Adrenal gland (tissue), 5 donors: Measurements from ENCODE around the gene CENPU.

Source experiments
- POLR2A ChIP-seq, 2 donors: fragments of 450-650 bp; IDR thresholded peaks; one replicate each; pipeline ENCODE4 v1.6.1; 2017; ENCODE audit warnings: antibody characterized with exemption in 2 of 2, mild to moderate bottlenecking in 2 of 2, moderate library complexity in 1 of 2
- TF ChIP-seq, protein P1 (sequence below), 6 experiments: fragments of 450-650 bp in 4 of 6; fragments of 200-600 bp in 2 of 6; sonication (generic) in 1 of 6; IDR thresholded peaks; 1 replicate in 5 of 6; 2 replicates in 1 of 6; pipeline versions ENCODE4 v1.5.1 to v1.8.0; 2016 to 2021; ENCODE audit warnings: antibody characterized with exemption in 6 of 6, mild to moderate bottlenecking in 2 of 6, moderate library complexity in 1 of 6
- donor health status: DM: no; HTN: no; CAD: no.

DNA sequence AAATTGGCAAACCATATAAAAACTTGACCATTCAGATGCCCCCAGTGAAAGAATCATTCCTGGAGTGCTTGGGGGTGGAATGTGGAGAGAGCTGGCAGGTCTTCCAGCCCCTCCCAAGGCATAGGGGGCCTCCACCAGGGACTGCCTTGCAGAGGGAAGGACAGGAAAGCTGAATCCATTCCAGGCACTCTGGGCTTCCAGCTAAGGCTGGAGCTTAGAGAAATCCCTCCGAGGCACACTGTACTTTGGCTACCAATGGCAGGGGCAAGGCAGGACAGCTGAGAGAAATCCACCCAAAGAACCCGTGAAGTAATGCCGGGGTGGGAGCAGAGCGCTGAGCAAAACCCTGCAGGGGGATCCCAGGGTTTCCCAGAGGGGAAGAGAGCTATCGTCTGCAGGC lies 4.0 kb downstream of the CENPU start:
- TF ChIP-seq, protein P1, sequence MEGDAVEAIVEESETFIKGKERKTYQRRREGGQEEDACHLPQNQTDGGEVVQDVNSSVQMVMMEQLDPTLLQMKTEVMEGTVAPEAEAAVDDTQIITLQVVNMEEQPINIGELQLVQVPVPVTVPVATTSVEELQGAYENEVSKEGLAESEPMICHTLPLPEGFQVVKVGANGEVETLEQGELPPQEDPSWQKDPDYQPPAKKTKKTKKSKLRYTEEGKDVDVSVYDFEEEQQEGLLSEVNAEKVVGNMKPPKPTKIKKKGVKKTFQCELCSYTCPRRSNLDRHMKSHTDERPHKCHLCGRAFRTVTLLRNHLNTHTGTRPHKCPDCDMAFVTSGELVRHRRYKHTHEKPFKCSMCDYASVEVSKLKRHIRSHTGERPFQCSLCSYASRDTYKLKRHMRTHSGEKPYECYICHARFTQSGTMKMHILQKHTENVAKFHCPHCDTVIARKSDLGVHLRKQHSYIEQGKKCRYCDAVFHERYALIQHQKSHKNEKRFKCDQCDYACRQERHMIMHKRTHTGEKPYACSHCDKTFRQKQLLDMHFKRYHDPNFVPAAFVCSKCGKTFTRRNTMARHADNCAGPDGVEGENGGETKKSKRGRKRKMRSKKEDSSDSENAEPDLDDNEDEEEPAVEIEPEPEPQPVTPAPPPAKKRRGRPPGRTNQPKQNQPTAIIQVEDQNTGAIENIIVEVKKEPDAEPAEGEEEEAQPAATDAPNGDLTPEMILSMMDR (IDR thresholded peaks at IDR 0.05), result no peak
- no peak for TF ChIP-seq POLR2A (IDR thresholded peaks at IDR 0.05)
